HepG2 (cell line): ENCODE results near the gene TSPYL6. TPM values are rescaled to one million over a fixed set of nuclear protein-coding genes. Genes with fewer than 3 reads are reported as not detected.
A peak's percentile ranks its signal among the peaks of the same experiment; 100 is the strongest.

Experiments
- BHLHE40 ChIP-seq: IDR thresholded peaks from 2 replicates; pipeline ENCODE4 v1.6.1; 2011; ENCODE audit warnings: low read length, improper control_type of control experiment
- BRCA1 ChIP-seq: sonication (generic); formaldehyde crosslinking; IDR thresholded peaks from 2 replicates; pipeline ENCODE4 v1.4.0; 2020; ENCODE audit warnings: missing genetic modification reagents
- FOXJ3 ChIP-seq: sonication (generic); formaldehyde crosslinking; IDR thresholded peaks from 2 replicates; pipeline ENCODE4 v1.4.0; 2020; ENCODE audit warnings: missing genetic modification reagents, mild to moderate bottlenecking, borderline replicate concordance
- FOXP1 ChIP-seq, 2 experiments: fragments of 450-650 bp in 1 of 2; IDR thresholded peaks; 2 replicates each; pipeline ENCODE4 v1.6.1; 2017 to 2018; ENCODE audit warnings: antibody characterized with exemption in 1 of 2
- HOXA9 ChIP-seq: sonication (generic); formaldehyde crosslinking; IDR thresholded peaks from 2 replicates; pipeline ENCODE4 v1.8.1; 2022; ENCODE audit warnings: missing genetic modification reagents, mild to moderate bottlenecking, moderate library complexity, borderline replicate concordance
- KDM4B ChIP-seq: sonication (generic); formaldehyde crosslinking; IDR thresholded peaks from 2 replicates; pipeline ENCODE4 v1.4.0; 2020; ENCODE audit warnings: missing genetic modification reagents
- NR1H2 ChIP-seq: sonication (generic); formaldehyde crosslinking; IDR thresholded peaks from 2 replicates; pipeline ENCODE4 v1.8.1; 2022; ENCODE audit warnings: low read depth, missing genetic modification reagents, borderline replicate concordance
- POGZ ChIP-seq: sonication (generic); formaldehyde crosslinking; IDR thresholded peaks from 2 replicates; pipeline ENCODE4 v1.4.0; 2020; ENCODE audit warnings: mild to moderate bottlenecking, missing genetic modification reagents
- RXRA ChIP-seq: sonication (generic); formaldehyde crosslinking; IDR thresholded peaks from 2 replicates; pipeline ENCODE4 v1.5.1; 2020; ENCODE audit warnings: missing genetic modification reagents
- SOX13 ChIP-seq, 3 experiments: fragments of 450-650 bp in 1 of 3; sonication (generic) in 1 of 3; formaldehyde crosslinking in 1 of 3; IDR thresholded peaks in 2 of 3; conservative IDR thresholded peaks in 1 of 3; 2 replicates each; pipeline versions ENCODE4 v1.5.0 to v1.6.1; 2016 to 2020; ENCODE audit warnings: antibody characterized with exemption in 1 of 3, mild to moderate bottlenecking in 1 of 3, missing compliant biosample characterization in 1 of 3, missing genetic modification reagents in 1 of 3, moderate library complexity in 1 of 3
- YEATS2 ChIP-seq: sonication (generic); formaldehyde crosslinking; IDR thresholded peaks from 2 replicates; pipeline ENCODE4 v1.4.0; 2020; ENCODE audit warnings: missing genetic modification reagents, borderline replicate concordance
- YEATS4 ChIP-seq: sonication (generic); formaldehyde crosslinking; IDR thresholded peaks from 2 replicates; pipeline ENCODE4 v1.4.0; 2020; ENCODE audit warnings: missing genetic modification reagents, borderline replicate concordance
- ZNF207 ChIP-seq: fragments of 450-650 bp; IDR thresholded peaks from 2 replicates; pipeline ENCODE4 v1.6.1; 2016; ENCODE audit warnings: antibody characterized with exemption, borderline replicate concordance
- ZNF350 ChIP-seq: sonication (generic); formaldehyde crosslinking; IDR thresholded peaks from 2 replicates; pipeline ENCODE4 v1.4.0; 2020; ENCODE audit warnings: mild to moderate bottlenecking, low read depth, missing genetic modification reagents, borderline replicate concordance
- ZNF549 ChIP-seq: sonication (generic); formaldehyde crosslinking; IDR thresholded peaks from 2 replicates; pipeline ENCODE4 v1.5.0; 2020; ENCODE audit warnings: missing genetic modification reagents
- polyA plus RNA-seq, 8 experiments: library from polyadenylated mRNA; depleted of rRNA in 3 of 8; stranded (reverse) in 7 of 8; unstranded in 1 of 8; fragments of >200 nt; fragmentation: Illumina TruSeq in 4 of 8; extraction: Trizol in 4 of 8; gene quantifications; 2 replicates each; pipeline versions ENCODE4 v1.2.1 to v1.2.3, GENCODE V29; 2011 to 2016; ENCODE audit warnings: low read depth in 4 of 8, missing spikeins in 1 of 8, mixed read lengths in 1 of 8; ENCODE audit not compliant: insufficient read depth in 1 of 8
- total RNA-seq, 5 experiments: library from RNA; depleted of rRNA; stranded (reverse); fragments of >200 nt; fragmentation: Illumina TruSeq; extraction: Trizol; gene quantifications; 2 replicates each; pipeline ENCODE4 v1.2.3, GENCODE V29; 2016; ENCODE audit warnings: low read depth in 1 of 5
- TF ChIP-seq, protein P1 (sequence below): sonication (generic); formaldehyde crosslinking; IDR thresholded peaks from 2 replicates; pipeline ENCODE4 v1.4.0; 2020; ENCODE audit warnings: missing genetic modification reagents
- TF ChIP-seq, protein P2 (sequence below): sonication (generic); formaldehyde crosslinking; IDR thresholded peaks from 2 replicates; pipeline ENCODE4 v1.8.1; 2022; ENCODE audit warnings: low read depth, mild to moderate bottlenecking, missing genetic modification reagents
- TF ChIP-seq, protein P3 (sequence below): IDR thresholded peaks from 2 replicates; pipeline ENCODE4 v1.6.1; 2016; ENCODE audit warnings: mild to moderate bottlenecking
- TF ChIP-seq, protein P4 (sequence below): sonication (generic); formaldehyde crosslinking; IDR thresholded peaks from 2 replicates; pipeline ENCODE4 v1.4.0; 2020; ENCODE audit warnings: mild to moderate bottlenecking, low read depth, missing genetic modification reagents
- TF ChIP-seq, protein P5 (sequence below): sonication (generic); formaldehyde crosslinking; IDR thresholded peaks from 2 replicates; pipeline ENCODE4 v1.4.0; 2020; ENCODE audit warnings: missing genetic modification reagents

The TSPYL6 gene
- total and polyA plus RNA-seq, 2 of the 13 experiments (the other 11 are each of a cell fraction or from before 2014, with no cell fraction given): 0.03 TPM; not detected in 1

DNA sequence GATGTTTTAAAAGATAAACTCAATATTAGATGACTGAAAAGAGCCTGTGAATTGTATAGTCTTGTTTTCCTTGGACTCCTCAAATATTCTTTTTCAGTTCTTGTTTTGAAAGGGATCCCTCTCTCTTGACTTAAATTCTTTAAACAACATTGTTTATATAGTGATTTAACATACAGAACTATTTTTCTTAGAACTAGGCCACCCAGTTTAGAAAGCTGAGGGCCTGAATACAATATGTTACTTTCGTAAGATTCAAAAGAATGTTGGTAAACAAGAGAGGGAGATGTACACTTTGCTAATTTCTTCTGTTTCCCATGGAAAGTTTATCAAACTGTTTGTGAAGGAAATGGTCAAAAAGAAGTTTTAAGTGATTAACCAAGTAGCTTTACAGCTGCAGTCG is 5.5 kb upstream of the TSPYL6 start (continued):
- TF ChIP-seq BRCA1 (CRISPR knock-in tag): 0 out of 2 replicates have a peak, but pooled peaks have one; percentile 35
- TF ChIP-seq, protein P1, sequence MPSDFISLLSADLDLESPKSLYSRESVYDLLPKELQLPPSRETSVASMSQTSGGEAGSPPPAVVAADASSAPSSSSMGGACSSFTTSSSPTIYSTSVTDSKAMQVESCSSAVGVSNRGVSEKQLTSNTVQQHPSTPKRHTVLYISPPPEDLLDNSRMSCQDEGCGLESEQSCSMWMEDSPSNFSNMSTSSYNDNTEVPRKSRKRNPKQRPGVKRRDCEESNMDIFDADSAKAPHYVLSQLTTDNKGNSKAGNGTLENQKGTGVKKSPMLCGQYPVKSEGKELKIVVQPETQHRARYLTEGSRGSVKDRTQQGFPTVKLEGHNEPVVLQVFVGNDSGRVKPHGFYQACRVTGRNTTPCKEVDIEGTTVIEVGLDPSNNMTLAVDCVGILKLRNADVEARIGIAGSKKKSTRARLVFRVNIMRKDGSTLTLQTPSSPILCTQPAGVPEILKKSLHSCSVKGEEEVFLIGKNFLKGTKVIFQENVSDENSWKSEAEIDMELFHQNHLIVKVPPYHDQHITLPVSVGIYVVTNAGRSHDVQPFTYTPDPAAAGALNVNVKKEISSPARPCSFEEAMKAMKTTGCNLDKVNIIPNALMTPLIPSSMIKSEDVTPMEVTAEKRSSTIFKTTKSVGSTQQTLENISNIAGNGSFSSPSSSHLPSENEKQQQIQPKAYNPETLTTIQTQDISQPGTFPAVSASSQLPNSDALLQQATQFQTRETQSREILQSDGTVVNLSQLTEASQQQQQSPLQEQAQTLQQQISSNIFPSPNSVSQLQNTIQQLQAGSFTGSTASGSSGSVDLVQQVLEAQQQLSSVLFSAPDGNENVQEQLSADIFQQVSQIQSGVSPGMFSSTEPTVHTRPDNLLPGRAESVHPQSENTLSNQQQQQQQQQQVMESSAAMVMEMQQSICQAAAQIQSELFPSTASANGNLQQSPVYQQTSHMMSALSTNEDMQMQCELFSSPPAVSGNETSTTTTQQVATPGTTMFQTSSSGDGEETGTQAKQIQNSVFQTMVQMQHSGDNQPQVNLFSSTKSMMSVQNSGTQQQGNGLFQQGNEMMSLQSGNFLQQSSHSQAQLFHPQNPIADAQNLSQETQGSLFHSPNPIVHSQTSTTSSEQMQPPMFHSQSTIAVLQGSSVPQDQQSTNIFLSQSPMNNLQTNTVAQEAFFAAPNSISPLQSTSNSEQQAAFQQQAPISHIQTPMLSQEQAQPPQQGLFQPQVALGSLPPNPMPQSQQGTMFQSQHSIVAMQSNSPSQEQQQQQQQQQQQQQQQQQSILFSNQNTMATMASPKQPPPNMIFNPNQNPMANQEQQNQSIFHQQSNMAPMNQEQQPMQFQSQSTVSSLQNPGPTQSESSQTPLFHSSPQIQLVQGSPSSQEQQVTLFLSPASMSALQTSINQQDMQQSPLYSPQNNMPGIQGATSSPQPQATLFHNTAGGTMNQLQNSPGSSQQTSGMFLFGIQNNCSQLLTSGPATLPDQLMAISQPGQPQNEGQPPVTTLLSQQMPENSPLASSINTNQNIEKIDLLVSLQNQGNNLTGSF (CRISPR knock-in tag): no peak
- no peak for TF ChIP-seq ZNF350
- TF ChIP-seq, protein P2, sequence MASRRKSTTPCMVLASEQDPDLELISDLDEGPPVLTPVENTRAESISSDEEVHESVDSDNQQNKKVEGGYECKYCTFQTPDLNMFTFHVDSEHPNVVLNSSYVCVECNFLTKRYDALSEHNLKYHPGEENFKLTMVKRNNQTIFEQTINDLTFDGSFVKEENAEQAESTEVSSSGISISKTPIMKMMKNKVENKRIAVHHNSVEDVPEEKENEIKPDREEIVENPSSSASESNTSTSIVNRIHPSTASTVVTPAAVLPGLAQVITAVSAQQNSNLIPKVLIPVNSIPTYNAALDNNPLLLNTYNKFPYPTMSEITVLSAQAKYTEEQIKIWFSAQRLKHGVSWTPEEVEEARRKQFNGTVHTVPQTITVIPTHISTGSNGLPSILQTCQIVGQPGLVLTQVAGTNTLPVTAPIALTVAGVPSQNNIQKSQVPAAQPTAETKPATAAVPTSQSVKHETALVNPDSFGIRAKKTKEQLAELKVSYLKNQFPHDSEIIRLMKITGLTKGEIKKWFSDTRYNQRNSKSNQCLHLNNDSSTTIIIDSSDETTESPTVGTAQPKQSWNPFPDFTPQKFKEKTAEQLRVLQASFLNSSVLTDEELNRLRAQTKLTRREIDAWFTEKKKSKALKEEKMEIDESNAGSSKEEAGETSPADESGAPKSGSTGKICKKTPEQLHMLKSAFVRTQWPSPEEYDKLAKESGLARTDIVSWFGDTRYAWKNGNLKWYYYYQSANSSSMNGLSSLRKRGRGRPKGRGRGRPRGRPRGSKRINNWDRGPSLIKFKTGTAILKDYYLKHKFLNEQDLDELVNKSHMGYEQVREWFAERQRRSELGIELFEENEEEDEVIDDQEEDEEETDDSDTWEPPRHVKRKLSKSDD (CRISPR knock-in tag): no peak
- no peak for TF ChIP-seq FOXP1 (IDR thresholded peaks at IDR 0.05)
- peak; percentile 78 for TF ChIP-seq FOXP1 (CRISPR knock-in tag; IDR thresholded peaks at IDR 0.05)
- no peak for TF ChIP-seq ZNF207
- TF ChIP-seq HOXA9 (CRISPR knock-in tag): no peak
- TF ChIP-seq YEATS4 (CRISPR knock-in tag): no peak
- TF ChIP-seq FOXJ3 (CRISPR knock-in tag): 0 out of 2 replicates have a peak, but pooled peaks have one; percentile 27
- no peak for TF ChIP-seq BHLHE40
- no peak for TF ChIP-seq POGZ (CRISPR knock-in tag)
- TF ChIP-seq SOX13 (IDR thresholded peaks at IDR 0.05): no peak
- peak in 1 of 2 experiments; percentile 90; a peak in 1 of 4 replicates for TF ChIP-seq SOX13 (CRISPR knock-in tag; conservative IDR thresholded peaks at IDR 0.05 in 1 of 2, IDR thresholded peaks at IDR 0.05 in 1 of 2)
- TF ChIP-seq, protein P3, sequence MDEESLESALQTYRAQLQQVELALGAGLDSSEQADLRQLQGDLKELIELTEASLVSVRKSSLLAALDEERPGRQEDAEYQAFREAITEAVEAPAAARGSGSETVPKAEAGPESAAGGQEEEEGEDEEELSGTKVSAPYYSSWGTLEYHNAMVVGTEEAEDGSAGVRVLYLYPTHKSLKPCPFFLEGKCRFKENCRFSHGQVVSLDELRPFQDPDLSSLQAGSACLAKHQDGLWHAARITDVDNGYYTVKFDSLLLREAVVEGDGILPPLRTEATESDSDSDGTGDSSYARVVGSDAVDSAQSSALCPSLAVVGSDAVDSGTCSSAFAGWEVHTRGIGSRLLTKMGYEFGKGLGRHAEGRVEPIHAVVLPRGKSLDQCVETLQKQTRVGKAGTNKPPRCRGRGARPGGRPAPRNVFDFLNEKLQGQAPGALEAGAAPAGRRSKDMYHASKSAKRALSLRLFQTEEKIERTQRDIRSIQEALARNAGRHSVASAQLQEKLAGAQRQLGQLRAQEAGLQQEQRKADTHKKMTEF (CRISPR knock-in tag): peak; percentile 60
- TF ChIP-seq YEATS2: no peak
- TF ChIP-seq, protein P4, sequence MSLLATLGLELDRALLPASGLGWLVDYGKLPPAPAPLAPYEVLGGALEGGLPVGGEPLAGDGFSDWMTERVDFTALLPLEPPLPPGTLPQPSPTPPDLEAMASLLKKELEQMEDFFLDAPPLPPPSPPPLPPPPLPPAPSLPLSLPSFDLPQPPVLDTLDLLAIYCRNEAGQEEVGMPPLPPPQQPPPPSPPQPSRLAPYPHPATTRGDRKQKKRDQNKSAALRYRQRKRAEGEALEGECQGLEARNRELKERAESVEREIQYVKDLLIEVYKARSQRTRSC (CRISPR knock-in tag): no peak
- TF ChIP-seq NR1H2 (CRISPR knock-in tag): no peak
- TF ChIP-seq KDM4B: no peak
- TF ChIP-seq ZNF549 (CRISPR knock-in tag): no peak
- TF ChIP-seq, protein P5, sequence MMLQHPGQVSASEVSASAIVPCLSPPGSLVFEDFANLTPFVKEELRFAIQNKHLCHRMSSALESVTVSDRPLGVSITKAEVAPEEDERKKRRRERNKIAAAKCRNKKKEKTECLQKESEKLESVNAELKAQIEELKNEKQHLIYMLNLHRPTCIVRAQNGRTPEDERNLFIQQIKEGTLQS: no peak
- TF ChIP-seq RXRA (CRISPR knock-in tag): no peak
